Measurements from ENCODE around the gene SPEF2. TPM values are rescaled to one million over a fixed set of nuclear protein-coding genes. Genes with fewer than 3 reads are reported as not detected.

Gene SPEF2
- total RNA-seq, 1 donor from 2014 or later: 12.1 TPM

GRCh38 chr5:35847491-35847890, 229.8 kb downstream of the SPEF2 start:
- no peak for TF ChIP-seq CTCF (IDR thresholded peaks at IDR 0.05; ENCODE audit: unreplicated experiment)
- H3K36me3 Mint-ChIP-seq: no peaks in the 10 kb centered on the region
- H3K27me3 Mint-ChIP-seq (ENCODE audit: low read depth): no peaks in the 10 kb centered on the region
- H3K9me3 Mint-ChIP-seq: peaks cover 23% of the 10 kb centered on the region
- DNase-seq (ENCODE audit: low spot score in 2 of 2, unreplicated experiment in 2 of 2): no peak
- no peak overlapping the region for H3K27ac Mint-ChIP-seq
- H3K4me3 Mint-ChIP-seq: no peak overlapping the region
- H3K4me1 Mint-ChIP-seq: no peaks in the 10 kb centered on the region

- H3K4me3 Mint-ChIP-seq: no peak overlapping the region
- H3K4me1 Mint-ChIP-seq: no peaks in the 10 kb centered on the region
- no peak for TF ChIP-seq CTCF (IDR thresholded peaks at IDR 0.05; ENCODE audit: unreplicated experiment)
- H3K9me3 Mint-ChIP-seq: peaks cover 22% of the 10 kb centered on the region
- no peaks in the 10 kb centered on the region for H3K27me3 Mint-ChIP-seq (ENCODE audit: low read depth)
- H3K36me3 Mint-ChIP-seq: no peaks in the 10 kb centered on the region
- no peak for DNase-seq (ENCODE audit: low spot score in 2 of 2, unreplicated experiment in 2 of 2)
- no peak overlapping the region for H3K27ac Mint-ChIP-seq
Measured at GRCh38 chr5:35847961-35848360, 230.3 kb downstream of the SPEF2 start.

- Mint-ChIP-seq H3K4me1 (peaks cover 2% of the 10 kb centered on the region), H3K9me3 (peaks cover 7% of the 10 kb centered on the region), H3K27me3 (ENCODE audit: low read depth) (peaks cover 2% of the 10 kb centered on the region), H3K27ac (no peak overlapping the region), H3K36me3 (no peaks in the 10 kb centered on the region), H3K4me3 (no peak overlapping the region)
- no peak for DNase-seq (ENCODE audit: low spot score in 2 of 2, unreplicated experiment in 2 of 2)
- no peak for TF ChIP-seq CTCF (IDR thresholded peaks at IDR 0.05; ENCODE audit: unreplicated experiment)
Measured at GRCh38 chr5:35849860-35850259, 232.2 kb downstream of the SPEF2 start.

GRCh38 chr5:35850967-35851680, 233.5 kb downstream of the SPEF2 start:
- DNase-seq (ENCODE audit: low spot score in 2 of 2, unreplicated experiment in 2 of 2): no peak
- H3K27ac Mint-ChIP-seq: no peak overlapping the region
- H3K27me3 Mint-ChIP-seq (ENCODE audit: low read depth): peaks cover 2% of the 10 kb centered on the region
- H3K36me3 Mint-ChIP-seq: no peaks in the 10 kb centered on the region
- H3K9me3 Mint-ChIP-seq: peaks cover 7% of the 10 kb centered on the region
- no peak overlapping the region for H3K4me3 Mint-ChIP-seq
- H3K4me1 Mint-ChIP-seq: peaks cover 10% of the 10 kb centered on the region
- no peak for TF ChIP-seq CTCF (IDR thresholded peaks at IDR 0.05; ENCODE audit: unreplicated experiment)

GRCh38 chr5:35852084-35852734, 234.5 kb downstream of the SPEF2 start:
- TF ChIP-seq CTCF (IDR thresholded peaks at IDR 0.05; ENCODE audit: unreplicated experiment): no peak
- Mint-ChIP-seq H3K27ac (no peak overlapping the region), H3K4me1 (peaks cover 17% of the 10 kb centered on the region), H3K4me3 (no peak overlapping the region), H3K9me3 (no peaks in the 10 kb centered on the region), H3K27me3 (ENCODE audit: low read depth) (peaks cover 2% of the 10 kb centered on the region), H3K36me3 (no peaks in the 10 kb centered on the region)
- no peak for DNase-seq (ENCODE audit: low spot score in 2 of 2, unreplicated experiment in 2 of 2)
